ENCODE results near the gene PSD.

PSD gene

DNA sequence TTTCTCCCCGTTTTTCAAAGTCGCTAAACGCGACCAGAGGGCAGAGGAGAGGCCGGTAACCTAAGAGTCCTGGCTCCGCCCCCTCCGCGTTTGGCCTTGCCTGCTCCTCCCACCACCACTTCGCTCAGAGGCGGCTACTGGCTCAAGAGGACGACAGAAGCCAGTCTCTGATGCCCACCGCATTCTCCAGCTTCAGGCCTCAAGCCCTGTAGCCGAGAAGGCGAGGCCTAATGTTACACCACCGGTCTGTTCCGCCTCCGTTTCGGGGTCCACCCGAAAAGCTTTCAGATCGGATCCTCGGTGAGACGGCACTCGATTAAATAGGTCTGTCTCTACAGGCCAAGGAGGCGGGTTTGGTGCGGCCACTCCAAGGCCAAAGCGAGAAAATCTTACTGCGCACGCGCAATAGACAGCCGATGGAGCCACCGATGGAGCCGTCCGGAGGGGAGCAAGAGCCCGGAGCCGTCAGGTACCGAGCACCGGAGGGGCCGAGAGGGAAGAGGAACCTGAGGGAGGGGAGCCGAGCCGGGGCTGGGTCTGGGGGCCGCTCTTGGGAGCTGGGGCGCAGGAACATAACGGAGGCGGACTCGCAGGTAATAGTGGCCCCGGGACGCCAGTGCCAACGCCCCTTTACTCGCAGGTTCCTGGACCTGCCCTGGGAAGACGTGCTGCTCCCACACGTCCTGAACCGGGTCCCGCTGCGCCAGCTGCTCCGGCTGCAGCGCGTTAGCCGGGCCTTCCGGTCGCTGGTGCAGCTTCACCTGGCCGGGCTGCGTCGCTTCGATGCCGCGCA is 2.3 kb upstream of the PSD start, which contains the start of gene FBXL15:
FBXL15 (plus strand) TSS at position 123 of the 793 bp plus-strand sequence; CDS start at position 417, 294 bp downstream.
- TF ChIP-seq, protein P1, sequence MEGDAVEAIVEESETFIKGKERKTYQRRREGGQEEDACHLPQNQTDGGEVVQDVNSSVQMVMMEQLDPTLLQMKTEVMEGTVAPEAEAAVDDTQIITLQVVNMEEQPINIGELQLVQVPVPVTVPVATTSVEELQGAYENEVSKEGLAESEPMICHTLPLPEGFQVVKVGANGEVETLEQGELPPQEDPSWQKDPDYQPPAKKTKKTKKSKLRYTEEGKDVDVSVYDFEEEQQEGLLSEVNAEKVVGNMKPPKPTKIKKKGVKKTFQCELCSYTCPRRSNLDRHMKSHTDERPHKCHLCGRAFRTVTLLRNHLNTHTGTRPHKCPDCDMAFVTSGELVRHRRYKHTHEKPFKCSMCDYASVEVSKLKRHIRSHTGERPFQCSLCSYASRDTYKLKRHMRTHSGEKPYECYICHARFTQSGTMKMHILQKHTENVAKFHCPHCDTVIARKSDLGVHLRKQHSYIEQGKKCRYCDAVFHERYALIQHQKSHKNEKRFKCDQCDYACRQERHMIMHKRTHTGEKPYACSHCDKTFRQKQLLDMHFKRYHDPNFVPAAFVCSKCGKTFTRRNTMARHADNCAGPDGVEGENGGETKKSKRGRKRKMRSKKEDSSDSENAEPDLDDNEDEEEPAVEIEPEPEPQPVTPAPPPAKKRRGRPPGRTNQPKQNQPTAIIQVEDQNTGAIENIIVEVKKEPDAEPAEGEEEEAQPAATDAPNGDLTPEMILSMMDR (IDR thresholded peaks at IDR 0.05; ENCODE audit: insufficient read depth, low read depth, low read length, missing control alignments) = no peak
- peak; percentile 98 for DNase-seq (ENCODE audit: low read depth)
- peak within 1 kb of the TSS; percentile 57 for H3K4me3 ChIP-seq (ENCODE audit: low read depth, low read length)

DNA sequence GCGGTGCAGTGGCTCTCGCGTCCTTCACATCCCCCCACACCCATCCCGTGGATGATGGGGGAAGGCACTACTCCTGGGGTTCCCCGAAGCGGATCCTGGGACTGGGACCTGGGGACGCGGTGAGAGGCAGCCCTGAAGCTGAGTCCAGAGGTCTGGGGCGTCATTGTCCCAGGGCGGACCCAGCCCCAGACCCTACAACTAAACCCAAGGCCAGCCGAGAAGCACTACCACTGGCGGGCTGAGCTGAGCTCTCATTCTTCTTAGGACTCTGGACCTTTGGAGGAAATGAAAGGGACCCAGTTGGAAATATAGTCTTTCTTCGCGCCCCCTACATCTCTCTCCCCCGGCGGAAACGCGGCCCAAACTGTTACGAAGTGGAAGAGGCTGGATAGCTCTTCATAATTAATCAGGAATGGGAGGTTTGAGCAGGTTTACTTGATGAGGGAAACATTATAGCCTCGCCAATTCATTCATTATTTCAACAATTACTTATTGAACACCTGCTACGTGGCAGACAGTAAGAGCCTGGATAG is 1.7 kb upstream of the PSD start:
- H3K4me3 ChIP-seq (ENCODE audit: low read depth, low read length) = peak overlapping the region; percentile 57
- DNase-seq (ENCODE audit: low read depth) = no peak
- TF ChIP-seq, protein P1 (IDR thresholded peaks at IDR 0.05; ENCODE audit: insufficient read depth, low read depth, low read length, missing control alignments) = no peak

DNA sequence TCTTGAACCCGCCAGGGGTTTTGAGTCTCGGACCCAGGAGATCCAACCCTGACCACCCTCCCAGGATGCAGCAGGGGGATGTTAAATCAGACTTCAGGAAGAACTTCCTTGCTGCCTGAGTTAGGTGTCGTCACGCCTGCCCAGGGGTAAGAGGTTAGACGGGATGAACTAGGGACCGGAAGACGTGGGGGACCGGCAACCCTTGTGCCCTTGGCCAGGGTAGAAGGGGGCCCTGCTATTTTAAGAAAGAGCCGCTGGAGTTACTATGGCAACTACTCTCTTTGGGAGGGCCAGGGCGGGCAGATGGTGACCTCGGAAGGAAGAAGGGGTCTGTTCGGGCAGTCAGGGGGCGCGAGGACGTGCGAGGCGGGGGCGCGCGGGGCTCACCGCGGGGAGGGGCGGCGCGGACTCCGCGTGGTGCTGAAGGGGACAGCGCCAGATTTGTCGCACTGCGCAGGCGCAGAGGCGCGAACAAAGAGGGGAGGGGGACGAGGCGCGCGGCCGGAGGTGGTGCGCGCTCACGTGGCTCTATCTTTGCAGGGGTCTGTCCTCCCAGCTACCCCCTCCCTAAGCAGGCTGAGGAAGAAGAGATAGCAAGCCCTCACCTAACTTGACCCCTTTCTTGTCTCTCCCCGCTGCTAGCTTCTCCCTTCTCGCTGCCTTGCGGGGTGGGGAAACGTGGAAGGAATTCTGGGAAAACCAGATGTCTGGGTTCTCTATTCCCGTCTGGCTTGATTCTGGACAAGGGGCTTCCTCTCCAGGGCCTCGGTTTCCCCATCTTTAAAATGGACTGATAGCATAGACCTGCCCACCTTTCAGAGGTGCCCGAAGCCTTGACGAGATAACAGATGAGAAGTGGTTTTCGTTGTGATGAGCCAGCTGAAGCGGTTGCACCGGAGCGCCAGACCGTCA is 940 bp upstream of the PSD start:
- TF ChIP-seq, protein P1 (IDR thresholded peaks at IDR 0.05; ENCODE audit: insufficient read depth, low read depth, low read length, missing control alignments) = no peak
- peak; percentile 47 for DNase-seq (ENCODE audit: low read depth)

DNA sequence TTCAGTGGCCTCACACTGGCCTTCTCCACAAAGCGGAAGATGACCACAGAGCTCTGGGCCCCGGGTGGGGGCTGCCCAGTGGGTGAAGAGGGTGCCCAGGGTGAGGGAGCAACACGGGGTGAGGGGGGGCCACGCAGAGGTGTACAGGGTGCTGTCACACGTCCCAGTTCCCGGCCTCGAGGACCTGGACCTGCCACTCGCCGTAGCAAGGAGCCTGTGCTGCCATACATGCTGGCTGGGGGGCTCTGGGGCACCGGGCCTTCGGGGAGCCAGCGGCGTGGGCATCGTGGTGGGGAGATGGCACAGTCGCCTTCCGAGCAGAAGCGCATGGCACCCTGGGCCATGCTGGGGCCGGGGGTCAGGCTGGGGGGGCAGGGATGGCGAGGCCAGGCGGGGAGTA is 1.9 kb downstream of the PSD start:
- TF ChIP-seq, protein P1 (IDR thresholded peaks at IDR 0.05; ENCODE audit: insufficient read depth, low read depth, low read length, missing control alignments) = no peak
- H3K4me3 ChIP-seq (ENCODE audit: low read depth, low read length) = no peak overlapping the region
- DNase-seq (ENCODE audit: low read depth) = no peak

More for the DNA sequence above, 940 bp upstream of the PSD start:
- H3K4me3 ChIP-seq (ENCODE audit: low read depth, low read length) = peak overlapping the region; percentile 57

DNA sequence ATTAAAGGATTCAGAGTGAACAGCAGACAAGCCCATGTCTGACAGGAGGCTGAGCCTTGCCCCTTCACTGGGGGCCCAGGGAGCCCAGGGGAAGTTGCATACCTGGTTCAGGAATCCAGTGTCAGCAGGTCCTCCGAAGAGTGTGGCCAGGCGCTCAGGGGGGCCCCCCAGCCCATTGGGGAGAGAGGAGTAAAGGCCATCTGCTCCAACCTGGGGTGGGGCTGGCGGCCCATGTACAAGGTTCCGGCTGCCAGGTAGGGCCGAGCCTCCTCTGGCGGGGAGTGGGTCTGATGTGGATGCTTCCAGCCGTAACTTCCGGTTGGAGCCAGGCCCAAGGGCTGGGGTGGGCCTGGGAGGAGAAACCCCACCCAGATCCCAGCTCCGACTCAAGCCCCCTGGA is 2.3 kb downstream of the PSD start:
- TF ChIP-seq, protein P1 (IDR thresholded peaks at IDR 0.05; ENCODE audit: insufficient read depth, low read depth, low read length, missing control alignments) = no peak
- H3K4me3 ChIP-seq (ENCODE audit: low read depth, low read length) = no peak overlapping the region
- DNase-seq (ENCODE audit: low read depth) = no peak

DNA sequence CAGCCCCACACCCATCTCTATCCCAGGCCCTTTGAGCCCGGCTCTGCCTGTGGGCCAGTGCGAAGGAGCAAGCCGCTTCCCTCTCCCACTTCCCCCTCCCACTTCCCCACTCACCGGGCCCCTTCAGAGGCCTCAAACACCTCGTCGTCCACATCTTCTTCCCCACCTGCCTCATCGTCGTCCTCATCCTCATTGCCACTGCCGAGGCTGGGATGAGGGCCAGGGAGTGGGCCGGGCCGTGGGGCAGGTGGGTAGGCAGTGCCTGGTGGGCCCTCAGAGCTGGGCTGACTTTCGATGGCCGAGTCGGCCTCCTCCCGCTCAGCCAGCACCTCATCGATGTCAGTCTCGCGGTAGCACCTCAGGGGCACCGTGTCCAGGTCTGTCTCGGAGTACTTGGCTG is 3.8 kb downstream of the PSD start:
- H3K4me3 ChIP-seq (ENCODE audit: low read depth, low read length) = no peak overlapping the region
- TF ChIP-seq, protein P1 (IDR thresholded peaks at IDR 0.05; ENCODE audit: insufficient read depth, low read depth, low read length, missing control alignments) = no peak
- no peak for DNase-seq (ENCODE audit: low read depth)
